Body of pancreas (tissue), 4 donors: ENCODE data around the gene DOCK3. TPM values are rescaled to one million over a fixed set of nuclear protein-coding genes. Genes with fewer than 3 reads are reported as not detected.
"Not testable (repeated sequence)": the region's sequence is repeated elsewhere in the genome, so short reads cannot be mapped to it uniquely, and the experiment has no call there.

ENCODE experiments used
- ATAC-seq: fragments of 150-250 bp; one replicate; pipeline ENCODE4 v1.9.1; 2016
- DNase-seq, 4 donors: peaks; one replicate each; pipeline ENCODE4 v3.0.0-alpha.2; 2019
- H3K27ac ChIP-seq, 4 donors: fragments of 200-600 bp; sonication (generic); 1 replicate in 3 of 4; 2 replicates in 1 of 4; pipeline versions ENCODE4 v1.5.1 to v1.6.1; 2016 to 2019; ENCODE audit warnings: mild to moderate bottlenecking in 1 of 4, mixed read lengths in 1 of 4, moderate library complexity in 1 of 4
- H3K27me3 ChIP-seq, 2 donors: fragments of 200-600 bp; sonication (generic); one replicate each; pipeline ENCODE4 v1.6.0; 2016; ENCODE audit warnings: mild to moderate bottlenecking in 1 of 2
- H3K36me3 ChIP-seq, 2 donors: fragments of 200-600 bp; sonication (generic); replicated peaks in 1 of 2; 2 replicates each; pipeline ENCODE4 v1.5.1; 2016; ENCODE audit warnings: low read depth in 2 of 2; ENCODE audit not compliant: insufficient read depth in 1 of 2
- H3K4me1 ChIP-seq: fragments of 200-600 bp; sonication (generic); one replicate; pipeline ENCODE4 v1.6.0; 2016
- H3K4me3 ChIP-seq, 2 donors: fragments of 200-600 bp; sonication (generic); 1 replicate in 1 of 2; 2 replicates in 1 of 2; pipeline ENCODE4 v1.5.1; 2016 to 2019
- H3K9me3 ChIP-seq, 3 donors: fragments of 200-600 bp; sonication (generic); 1 replicate in 2 of 3; 2 replicates in 1 of 3; pipeline ENCODE4 v1.5.1; 2016
- POLR2A ChIP-seq, 3 donors: fragments of 450-650 bp; IDR thresholded peaks; one replicate each; pipeline ENCODE4 v1.6.1; 2016; ENCODE audit warnings: antibody characterized with exemption in 3 of 3, mild to moderate bottlenecking in 2 of 3
- WGBS, 2 donors: methylation state at CpG; one replicate each; pipeline ENCODE4 v1.1.5; 2017; 5-methylcytosine and 5-hydroxymethylcytosine counted together
- intact Hi-C: fragments of 100-400 bp; cut with DNase I; formaldehyde crosslinking; loops from one replicate; pipeline ENCODE4 v1.15.1; 2023
- total RNA-seq, 2 donors: library from RNA; depleted of rRNA; stranded (reverse); fragments of >200 nt; gene quantifications; one replicate each; pipeline ENCODE4 v1.1.0, GENCODE V29; 2016
- TF ChIP-seq, protein P1 (sequence below), 7 experiments: fragments of 450-650 bp in 4 of 7; fragments of 200-600 bp in 3 of 7; sonication (generic) in 3 of 7; IDR thresholded peaks; one replicate each; pipeline ENCODE4 v1.5.1; 2016 to 2019; ENCODE audit warnings: antibody characterized with exemption in 7 of 7

The DOCK3 gene
- total RNA-seq, 2 donors from 2014 or later, result 0.52 TPM; not detected in 1

DNA sequence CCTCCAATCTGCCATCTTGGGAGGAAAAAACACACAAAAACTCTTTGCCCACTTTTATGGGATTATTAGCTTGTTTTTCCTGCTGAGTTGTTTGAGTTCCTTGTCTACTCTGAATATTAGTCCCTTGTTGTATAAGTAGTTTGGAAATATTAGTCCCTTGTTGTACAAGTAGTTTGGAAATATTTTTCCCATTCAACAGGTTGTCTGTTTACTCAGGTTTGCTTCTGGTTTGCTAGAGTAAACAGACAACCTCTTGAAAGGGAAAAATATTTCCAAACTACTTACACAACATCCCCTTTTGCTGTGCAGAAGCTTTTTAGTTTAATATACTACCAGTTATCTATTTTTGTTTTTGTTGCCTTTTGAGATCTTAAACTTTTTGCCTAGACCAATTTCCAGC, 517.0 kb downstream of the DOCK3 start:
- Histone ChIP-seq H3K9me3 (no peaks in the 10 kb centered on the region), H3K4me3 (no peak overlapping the region), H3K27me3 (no peaks in the 10 kb centered on the region), H3K4me1 (no peaks in the 10 kb centered on the region), H3K36me3 (no peaks in the 10 kb centered on the region), H3K27ac (no peak overlapping the region)
- DNase-seq (no peak), ATAC-seq (no peak)
- TF ChIP-seq POLR2A (IDR thresholded peaks at IDR 0.05), result no peak
- TF ChIP-seq, protein P1, sequence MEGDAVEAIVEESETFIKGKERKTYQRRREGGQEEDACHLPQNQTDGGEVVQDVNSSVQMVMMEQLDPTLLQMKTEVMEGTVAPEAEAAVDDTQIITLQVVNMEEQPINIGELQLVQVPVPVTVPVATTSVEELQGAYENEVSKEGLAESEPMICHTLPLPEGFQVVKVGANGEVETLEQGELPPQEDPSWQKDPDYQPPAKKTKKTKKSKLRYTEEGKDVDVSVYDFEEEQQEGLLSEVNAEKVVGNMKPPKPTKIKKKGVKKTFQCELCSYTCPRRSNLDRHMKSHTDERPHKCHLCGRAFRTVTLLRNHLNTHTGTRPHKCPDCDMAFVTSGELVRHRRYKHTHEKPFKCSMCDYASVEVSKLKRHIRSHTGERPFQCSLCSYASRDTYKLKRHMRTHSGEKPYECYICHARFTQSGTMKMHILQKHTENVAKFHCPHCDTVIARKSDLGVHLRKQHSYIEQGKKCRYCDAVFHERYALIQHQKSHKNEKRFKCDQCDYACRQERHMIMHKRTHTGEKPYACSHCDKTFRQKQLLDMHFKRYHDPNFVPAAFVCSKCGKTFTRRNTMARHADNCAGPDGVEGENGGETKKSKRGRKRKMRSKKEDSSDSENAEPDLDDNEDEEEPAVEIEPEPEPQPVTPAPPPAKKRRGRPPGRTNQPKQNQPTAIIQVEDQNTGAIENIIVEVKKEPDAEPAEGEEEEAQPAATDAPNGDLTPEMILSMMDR (IDR thresholded peaks at IDR 0.05), result no peak
- intact Hi-C loops, result no loop called here

DNA sequence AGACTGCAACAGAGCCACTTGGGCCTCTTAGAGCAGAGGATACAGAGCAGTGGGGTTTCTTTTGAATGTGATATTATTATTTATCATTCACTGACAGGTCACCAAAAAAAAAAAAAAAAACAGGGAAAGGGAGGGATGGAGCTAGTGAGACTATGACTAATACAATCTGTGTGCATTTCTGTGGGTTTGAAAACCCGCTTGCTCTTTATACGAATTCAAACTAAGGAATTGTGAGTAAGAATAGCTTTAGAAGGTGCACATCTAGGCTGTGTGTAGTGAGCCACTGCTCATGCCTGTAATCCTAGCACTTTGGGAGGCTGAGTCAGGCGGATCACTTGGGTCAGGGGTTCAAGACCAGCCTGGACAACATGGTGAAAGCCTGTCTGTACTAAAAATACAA, 523.8 kb downstream of the DOCK3 start:
- Histone ChIP-seq H3K4me3 (no peak overlapping the region), H3K27ac (no peak overlapping the region), H3K9me3 (no peaks in the 10 kb centered on the region), H3K27me3 (no peaks in the 10 kb centered on the region), H3K4me1 (no peaks in the 10 kb centered on the region), H3K36me3 (no peaks in the 10 kb centered on the region)
- intact Hi-C loops, result no loop called here
- no peak for ATAC-seq
- DNase-seq, result no peak
- TF ChIP-seq, protein P1 (IDR thresholded peaks at IDR 0.05), result no peak
- no peak for TF ChIP-seq POLR2A (IDR thresholded peaks at IDR 0.05)
- 60 to 68% methylated on average over 3 of the region's 3 CpGs for WGBS, 2 donors

DNA sequence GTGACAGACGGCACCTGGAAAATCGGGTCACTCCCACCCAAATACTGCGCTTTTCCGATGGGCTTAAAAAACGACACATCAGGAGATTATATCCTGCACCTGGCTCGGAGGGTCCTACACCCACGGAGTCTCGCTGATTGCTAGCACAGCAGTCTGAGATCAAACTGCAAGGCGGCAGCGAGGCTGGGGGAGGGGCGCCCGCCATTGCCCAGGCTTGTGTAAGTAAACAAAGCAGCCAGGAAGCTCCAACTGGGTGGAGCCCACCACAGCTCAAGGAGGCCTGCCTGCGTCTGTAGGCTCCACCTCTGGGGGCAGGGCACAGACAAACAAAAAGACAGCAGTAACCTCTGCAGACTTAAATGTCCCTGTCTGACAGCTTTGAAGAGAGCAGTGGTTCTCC, 524.6 kb downstream of the DOCK3 start:
- H3K4me1 ChIP-seq, DNase-seq, H3K36me3 ChIP-seq, ATAC-seq, intact Hi-C loops, H3K27me3 ChIP-seq, H3K27ac ChIP-seq, H3K9me3 ChIP-seq, H3K4me3 ChIP-seq: not testable (repeated sequence)
- 82% methylated on average over 12 to 13 of the region's 13 CpGs for WGBS, 2 donors

DNA sequence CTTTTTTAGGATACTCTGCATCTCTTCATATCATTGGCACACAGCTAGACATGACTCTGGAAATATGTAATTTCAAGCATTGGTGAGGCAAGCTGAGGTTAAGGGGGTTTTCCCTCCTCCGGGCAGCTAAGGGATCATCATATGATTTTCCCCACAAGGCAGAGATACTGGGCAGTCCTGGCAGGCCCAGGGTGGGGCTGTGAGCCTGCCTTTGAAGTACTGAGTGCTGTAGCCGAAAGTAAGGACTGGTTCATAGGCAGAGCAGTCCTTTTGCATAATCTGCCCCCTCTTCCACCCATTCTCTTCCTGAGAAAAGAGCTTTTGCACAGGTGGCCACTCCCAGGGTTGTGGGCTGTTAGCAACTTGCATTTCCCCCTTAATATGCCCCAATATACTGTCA, 541.6 kb downstream of the DOCK3 start:
- intact Hi-C loops, result no loop called here
- H3K9me3 ChIP-seq, result no peaks in the 10 kb centered on the region
- no peaks in the 10 kb centered on the region for H3K27me3 ChIP-seq
- H3K27ac ChIP-seq, result no peak overlapping the region
- DNase-seq (no peak), ATAC-seq (no peak)
- no peaks in the 10 kb centered on the region for H3K4me1 ChIP-seq
- H3K4me3 ChIP-seq, result no peak overlapping the region
- WGBS, 2 donors, result 58 to 80% methylated on average over 2 of the region's 2 CpGs
- H3K36me3 ChIP-seq, result no peaks in the 10 kb centered on the region
- TF ChIP-seq, protein P1 (IDR thresholded peaks at IDR 0.05), result no peak
- TF ChIP-seq POLR2A (IDR thresholded peaks at IDR 0.05), result no peak

DNA sequence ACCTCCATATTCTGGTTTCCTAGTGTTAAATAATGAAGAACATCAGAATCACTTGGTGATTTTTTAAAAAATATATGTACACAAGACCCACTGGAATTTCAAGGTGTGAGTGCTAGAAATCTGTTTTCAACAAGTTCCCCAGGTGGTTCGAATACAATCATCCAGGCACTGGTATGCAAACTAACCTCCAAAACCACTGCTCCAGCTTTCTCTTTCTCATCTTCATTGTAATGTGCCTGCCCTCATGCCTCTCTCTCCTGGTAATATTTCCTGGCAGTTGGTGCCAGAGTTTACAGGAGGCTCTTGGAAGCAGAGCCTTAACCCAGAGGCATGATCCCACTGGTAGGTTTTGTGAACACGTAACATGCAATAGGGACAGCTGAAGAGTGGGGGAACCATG, 547.2 kb downstream of the DOCK3 start:
- no peak for TF ChIP-seq POLR2A (IDR thresholded peaks at IDR 0.05)
- TF ChIP-seq, protein P1 (IDR thresholded peaks at IDR 0.05), result no peak
- Histone ChIP-seq H3K4me1 (no peaks in the 10 kb centered on the region), H3K36me3 (no peaks in the 10 kb centered on the region), H3K27me3 (no peaks in the 10 kb centered on the region), H3K27ac (no peak overlapping the region), H3K4me3 (no peak overlapping the region), H3K9me3 (no peaks in the 10 kb centered on the region)
- intact Hi-C loops, result no loop called here
- ATAC-seq (no peak), DNase-seq (no peak)
- WGBS, 2 donors, result 75 to 82% methylated on average over 2 of the region's 2 CpGs
